ENCODE data around the gene BTBD9. TPM values are rescaled to one million over a fixed set of nuclear protein-coding genes. Genes with fewer than 3 reads are reported as not detected.

The BTBD9 gene
- 10 to 100 TPM in 2 of 4 donors, 1 to 10 TPM in 2; 9.2 to 16.3 (median 11.6) TPM for total RNA-seq

GRCh38 chr6:38639498-38640215, at the start of gene BTBD9:
Gene BTBD9 (minus strand): TSS chr6:38639929.
- intact Hi-C loops (cut with DNase I): no loop called here
- H3K4me3 ChIP-seq: peak within 1 kb of the TSS; percentile 86 to 97 (median 94)
- H3K4me1 ChIP-seq: peaks cover 8 to 31% (median 16%) of the 10 kb centered on the region in 3 donors
- H3K27ac ChIP-seq: peak within 1 kb of the TSS; percentile 90 to 93 (median 91)
- WGBS, 2 donors: 0 to 1% methylated on average over 6 to 23 of the region's 82 CpGs
- TF ChIP-seq POLR2A (IDR thresholded peaks at IDR 0.05): peak in 2 of 4 donors; percentile 23 to 65
- peak in 1 of 6 experiments; percentile 4 for TF ChIP-seq CTCF (IDR thresholded peaks at IDR 0.05)
- no peaks in the 10 kb centered on the region for H3K9me3 ChIP-seq
- H3K36me3 ChIP-seq: no peaks in the 10 kb centered on the region
- DNase-seq: peak; percentile 30
- no peaks in the 10 kb centered on the region for H3K27me3 ChIP-seq

GRCh38 chr6:38688579-38689087, 48.9 kb upstream of the BTBD9 start:
- Histone ChIP-seq H3K27me3 (no peaks in the 10 kb centered on the region), H3K27ac (no peak overlapping the region), H3K36me3 (peaks cover 0 to 13% (median 0%) of the 10 kb centered on the region in 3 donors), H3K4me3 (no peak overlapping the region), H3K4me1 (peaks cover 0 to 14% (median 0%) of the 10 kb centered on the region in 3 donors), H3K9me3 (no peaks in the 10 kb centered on the region)
- intact Hi-C loops (cut with DNase I): no loop called here
- DNase-seq: no peak
- 66 to 71% methylated on average over 6 of the region's 6 CpGs for WGBS, 2 donors
- no peak for TF ChIP-seq CTCF (IDR thresholded peaks at IDR 0.05)
- TF ChIP-seq POLR2A (IDR thresholded peaks at IDR 0.05): no peak

- WGBS, 2 donors: 91% methylated on average over 1 of the region's 1 CpG
- H3K27me3 ChIP-seq: no peaks in the 10 kb centered on the region
- intact Hi-C loops (cut with DNase I): no loop called here
- H3K4me3 ChIP-seq: no peak overlapping the region
- H3K36me3 ChIP-seq: peaks cover 0 to 24% (median 0%) of the 10 kb centered on the region in 3 donors
- peaks cover 0 to 14% (median 0%) of the 10 kb centered on the region in 3 donors for H3K4me1 ChIP-seq
- DNase-seq: no peak
- H3K27ac ChIP-seq: no peak overlapping the region
- TF ChIP-seq CTCF (IDR thresholded peaks at IDR 0.05): no peak
- no peak for TF ChIP-seq POLR2A (IDR thresholded peaks at IDR 0.05)
- H3K9me3 ChIP-seq: no peaks in the 10 kb centered on the region
Measured at GRCh38 chr6:38687549-38687948, 47.8 kb upstream of the BTBD9 start.

GRCh38 chr6:38687043-38687353, 47.3 kb upstream of the BTBD9 start:
- peaks cover 0 to 14% (median 0%) of the 10 kb centered on the region in 3 donors for H3K4me1 ChIP-seq
- TF ChIP-seq CTCF (IDR thresholded peaks at IDR 0.05) (no peak), POLR2A (IDR thresholded peaks at IDR 0.05) (no peak)
- no peak overlapping the region for H3K27ac ChIP-seq
- DNase-seq: no peak
- WGBS, 2 donors: 77 to 94% methylated on average over 2 of the region's 2 CpGs
- H3K9me3 ChIP-seq: no peaks in the 10 kb centered on the region
- intact Hi-C loops (cut with DNase I): no loop called here
- no peaks in the 10 kb centered on the region for H3K27me3 ChIP-seq
- H3K4me3 ChIP-seq: no peak overlapping the region
- peaks cover 0 to 29% (median 0%) of the 10 kb centered on the region in 3 donors for H3K36me3 ChIP-seq

GRCh38 chr6:38686270-38687042, 46.7 kb upstream of the BTBD9 start:
- Histone ChIP-seq H3K4me1 (peaks cover 0 to 14% (median 0%) of the 10 kb centered on the region in 3 donors), H3K4me3 (no peak overlapping the region), H3K27ac (no peak overlapping the region), H3K36me3 (peaks cover 0 to 35% (median 0%) of the 10 kb centered on the region in 3 donors), H3K9me3 (no peaks in the 10 kb centered on the region), H3K27me3 (no peaks in the 10 kb centered on the region)
- 84 to 85% methylated on average over 4 of the region's 4 CpGs for WGBS, 2 donors
- no peak for TF ChIP-seq POLR2A (IDR thresholded peaks at IDR 0.05)
- intact Hi-C loops (cut with DNase I): no loop called here
- DNase-seq: no peak
